Coronary artery (tissue), 2 donors: ENCODE measurements around the gene AREL1.
A peak's percentile ranks its signal among the peaks of the same experiment; 100 is the strongest.

ENCODE experiments used
- DNase-seq: peaks from one replicate; pipeline ENCODE4 v3.0.0-alpha.2; 2017; ENCODE audit warnings: low spot score
- H3K27ac ChIP-seq, 2 donors: fragments of 200-600 bp; sonication (generic); one replicate each; pipeline ENCODE4 v1.5.1; 2016 to 2019
- H3K4me3 ChIP-seq: fragments of 200-600 bp; sonication (generic); 2 replicates; pipeline ENCODE4 v1.5.1; 2016; ENCODE audit warnings: mild to moderate bottlenecking, moderate library complexity
- CTCF ChIP-seq: fragments of 200-600 bp; sonication (generic); IDR thresholded peaks from one replicate; pipeline ENCODE4 v1.5.1; 2019; ENCODE audit warnings: antibody characterized with exemption

Gene AREL1

GRCh38 chr14:74654931-74655330 lies 57.9 kb downstream of the AREL1 start:
- no peak for DNase-seq
- TF ChIP-seq CTCF: no peak
- Histone ChIP-seq H3K4me3 (no peak overlapping the region), H3K27ac (peak overlapping the region; percentile 24 to 65)

GRCh38 chr14:74653386-74654138 lies 59.3 kb downstream of the AREL1 start:
- TF ChIP-seq CTCF: no peak
- H3K27ac ChIP-seq: peak overlapping the region; percentile 17 to 65
- no peak for DNase-seq
- H3K4me3 ChIP-seq: no peak overlapping the region

- no peak for TF ChIP-seq CTCF
- Histone ChIP-seq H3K4me3 (no peak overlapping the region), H3K27ac (no peak overlapping the region)
- DNase-seq: no peak
These were observed 60.3 kb downstream of the AREL1 start for GRCh38 chr14:74652541-74652940.

GRCh38 chr14:74650927-74651686 lies 61.8 kb downstream of the AREL1 start:
- no peak for TF ChIP-seq CTCF
- Histone ChIP-seq H3K27ac (peak overlapping the region in 1 of 2 donors; percentile 8), H3K4me3 (no peak overlapping the region)
- DNase-seq: no peak

- no peak for DNase-seq
- peak overlapping the region; percentile 6 to 78 for H3K27ac ChIP-seq
- no peak for TF ChIP-seq CTCF
These were observed 63.2 kb downstream of the AREL1 start for GRCh38 chr14:74649673-74650072.

GRCh38 chr14:74649167-74649566 lies 63.7 kb downstream of the AREL1 start:
- no peak overlapping the region for H3K4me3 ChIP-seq
- DNase-seq: no peak
- H3K27ac ChIP-seq: peak overlapping the region; percentile 6 to 78
- TF ChIP-seq CTCF: no peak

More at GRCh38 chr14:74649673-74650072, 63.2 kb downstream of the AREL1 start:
- H3K4me3 ChIP-seq: no peak overlapping the region

- no peak for TF ChIP-seq CTCF
- no peak for DNase-seq
- Histone ChIP-seq H3K27ac (peak overlapping the region; percentile 6 to 78), H3K4me3 (no peak overlapping the region)
These were observed 64.3 kb downstream of the AREL1 start for GRCh38 chr14:74648601-74649000.
